OCI-LY7 (cell line): ENCODE data around the gene UQCC5. TPM values are rescaled to one million over a fixed set of nuclear protein-coding genes. Genes with fewer than 3 reads are reported as not detected.

Source experiments
- BruUV-seq: library from RNA; stranded (reverse); fragments of 400-500 nt; replicated peaks from 2 replicates; lab custom pipeline; 2021; lab: Mats Ljungman, UMichigan
- CTCF ChIA-PET: fragments of 300-600 bp; sonication (Branson Sonifier 250); formaldehyde crosslinking; loops from one replicate; lab custom pipeline; 2022; ENCODE audit warnings: antibody characterized with exemption; ENCODE audit not compliant: unreplicated experiment; lab: Charles Lee
- POLR2A ChIA-PET: fragments of 300-600 bp; sonication (Branson Sonifier 250); formaldehyde crosslinking; loops from one replicate; lab custom pipeline; 2022; ENCODE audit warnings: antibody characterized with exemption; lab: Charles Lee
- DNase-seq: peaks from one replicate; pipeline ENCODE4 v3.0.0-alpha.2; 2015; ENCODE audit warnings: low spot score
- H2AFZ ChIP-seq: fragments of 200-600 bp; sonication (generic), shearing (Covaris generic); 2 replicates; pipeline ENCODE4 v1.6.1; 2014; ENCODE audit warnings: mild to moderate bottlenecking, antibody characterized with exemption, low read length, moderate library complexity
- H3K27ac ChIP-seq: fragments of 200-600 bp; sonication (generic); 2 replicates; pipeline ENCODE4 v1.5.1; 2014; ENCODE audit warnings: mixed run types, low read depth, mild to moderate bottlenecking, moderate library complexity, low read length, inconsistent platforms; ENCODE audit not compliant: poor library complexity, severe bottlenecking
- H3K36me3 ChIP-seq: fragments of 200-600 bp; sonication (generic); 2 replicates; pipeline ENCODE4 v1.6.1; 2014; ENCODE audit warnings: mild to moderate bottlenecking, antibody characterized with exemption, low read length, moderate library complexity, mixed read lengths; ENCODE audit not compliant: insufficient read depth
- H3K4me1 ChIP-seq: fragments of 200-600 bp; sonication (generic); 2 replicates; pipeline ENCODE4 v1.5.1; 2014; ENCODE audit warnings: mild to moderate bottlenecking, low read length; ENCODE audit not compliant: insufficient read depth, poor library complexity, severe bottlenecking
- H3K4me2 ChIP-seq: fragments of 200-600 bp; sonication (generic); 2 replicates; pipeline ENCODE4 v1.6.1; 2014; ENCODE audit warnings: mild to moderate bottlenecking, low read length
- H3K4me3 ChIP-seq: fragments of 200-600 bp; sonication (generic); 2 replicates; pipeline ENCODE4 v1.5.1; 2014; ENCODE audit warnings: mild to moderate bottlenecking, low read depth, low read length; ENCODE audit not compliant: poor library complexity, severe bottlenecking
- H3K79me2 ChIP-seq: fragments of 200-600 bp; sonication (generic); 2 replicates; pipeline ENCODE4 v1.6.1; 2016; ENCODE audit warnings: low read depth, mild to moderate bottlenecking, low read length, moderate library complexity, mixed read lengths; ENCODE audit not compliant: insufficient read depth
- H3K9me2 ChIP-seq: fragments of 200-600 bp; sonication (generic); 2 replicates; pipeline ENCODE4 v1.6.1; 2016; ENCODE audit warnings: mild to moderate bottlenecking, low read length, mixed read lengths; ENCODE audit not compliant: insufficient read depth
- H3K9me3 ChIP-seq: fragments of 200-600 bp; sonication (generic); 2 replicates; pipeline ENCODE4 v1.6.1; 2014; ENCODE audit warnings: mild to moderate bottlenecking, mixed run types, low read length, mixed read lengths
- H4K20me1 ChIP-seq: fragments of 200-600 bp; sonication (generic); 2 replicates; pipeline ENCODE4 v1.6.1; 2014; ENCODE audit warnings: mild to moderate bottlenecking, antibody characterized with exemption, low read length, moderate library complexity, mixed read lengths; ENCODE audit not compliant: insufficient read depth
- CTCF ChIP-seq: fragments of 200-600 bp; sonication (generic); conservative IDR thresholded peaks from 2 replicates; pipeline ENCODE4 v1.5.1; 2014; ENCODE audit warnings: mild to moderate bottlenecking, antibody characterized with exemption, low read length, moderate library complexity, mixed read lengths
- EZH2phosphoT487 ChIP-seq: fragments of 200-600 bp; sonication (generic); IDR thresholded peaks from 2 replicates; pipeline ENCODE4 v1.6.1; 2018; ENCODE audit warnings: low read depth, borderline replicate concordance, mild to moderate bottlenecking, mixed run types, antibody characterized with exemption, low read length, moderate library complexity, mixed read lengths
- intact Hi-C: fragments of 100-400 bp; cut with micrococcal nuclease; formaldehyde crosslinking; loops from one replicate; pipeline ENCODE4 v1.10.0; 2022; ENCODE audit not compliant: unreplicated experiment
- total RNA-seq, 2 experiments: library from RNA; depleted of rRNA in 1 of 2; stranded (reverse); fragments of >200 nt in 1 of 2; shearing (Covaris generic) in 1 of 2; gene quantifications; 2 replicates each; pipeline ENCODE4 v1.2.3, GENCODE V29; 2014 to 2022

UQCC5 gene
- total RNA-seq, 2 experiments from 2014 or later = 18.4 to 25.6 TPM

- BruUV-seq = no TSS peak
- Histone ChIP-seq H3K79me2 (no peaks in the 10 kb centered on the region), H3K4me1 (no peaks in the 10 kb centered on the region), H3K36me3 (no peaks in the 10 kb centered on the region), H3K4me2 (no peak overlapping the region), H3K4me3 (no peak overlapping the region), H3K9me2 (no peaks in the 10 kb centered on the region), H3K9me3 (no peaks in the 10 kb centered on the region), H2AFZ (no peak overlapping the region), H4K20me1 (no peaks in the 10 kb centered on the region), H3K27ac (no peak overlapping the region)
- TF ChIP-seq CTCF = no peak
- no peak for TF ChIP-seq EZH2phosphoT487
- ChIA-PET POLR2A (no interaction called here), CTCF (no interaction called here)
- no peak for DNase-seq
- intact Hi-C loops = no loop called here
Measured at GRCh38 chr3:52502808-52503350, 33.5 kb upstream of the UQCC5 start.

DNA sequence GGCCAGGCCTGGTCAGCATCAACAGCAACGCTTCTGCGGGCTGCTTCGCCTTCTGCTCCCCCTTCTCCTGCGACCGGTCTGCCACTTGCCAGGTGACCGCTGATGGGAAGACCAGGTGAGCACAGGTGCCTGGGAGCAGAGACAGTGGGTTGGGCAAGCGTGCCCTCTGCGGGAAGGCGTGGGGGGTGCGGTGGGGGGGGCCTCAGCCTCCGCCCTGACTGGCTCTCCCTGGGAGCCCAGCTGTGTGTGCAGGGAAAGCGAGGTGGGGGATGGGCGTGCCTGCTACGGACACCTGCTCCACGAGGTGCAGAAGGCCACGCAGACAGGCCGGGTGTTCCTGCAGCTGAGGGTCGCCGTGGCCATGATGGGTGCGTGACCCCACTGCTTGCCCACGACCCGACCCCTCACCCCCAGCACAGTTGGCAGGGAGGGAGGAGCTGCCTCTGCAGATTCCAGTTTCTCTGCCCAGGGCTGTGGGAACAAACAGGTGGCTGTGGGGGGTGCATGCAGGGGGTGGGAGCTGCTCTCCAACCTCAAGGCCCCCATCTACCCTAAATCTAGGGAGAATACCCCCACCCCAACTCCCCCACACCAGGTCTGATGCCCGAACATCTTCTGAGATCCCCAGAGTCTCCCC lies 32.5 kb upstream of the UQCC5 start:
- H3K36me3 ChIP-seq = no peaks in the 10 kb centered on the region
- CTCF ChIA-PET = no interaction called here
- no peak overlapping the region for H3K4me3 ChIP-seq
- no peaks in the 10 kb centered on the region for H3K9me3 ChIP-seq
- H2AFZ ChIP-seq = no peak overlapping the region
- TF ChIP-seq CTCF = no peak
- TF ChIP-seq EZH2phosphoT487 = no peak
- DNase-seq = no peak
- POLR2A ChIA-PET = no interaction called here
- H3K27ac ChIP-seq = no peak overlapping the region
- no TSS peak for BruUV-seq
- H3K4me1 ChIP-seq = no peaks in the 10 kb centered on the region
- no peak overlapping the region for H3K4me2 ChIP-seq
- H3K9me2 ChIP-seq = no peaks in the 10 kb centered on the region
- intact Hi-C loops = no loop called here
- H4K20me1 ChIP-seq = no peaks in the 10 kb centered on the region
- H3K79me2 ChIP-seq = no peaks in the 10 kb centered on the region

DNA sequence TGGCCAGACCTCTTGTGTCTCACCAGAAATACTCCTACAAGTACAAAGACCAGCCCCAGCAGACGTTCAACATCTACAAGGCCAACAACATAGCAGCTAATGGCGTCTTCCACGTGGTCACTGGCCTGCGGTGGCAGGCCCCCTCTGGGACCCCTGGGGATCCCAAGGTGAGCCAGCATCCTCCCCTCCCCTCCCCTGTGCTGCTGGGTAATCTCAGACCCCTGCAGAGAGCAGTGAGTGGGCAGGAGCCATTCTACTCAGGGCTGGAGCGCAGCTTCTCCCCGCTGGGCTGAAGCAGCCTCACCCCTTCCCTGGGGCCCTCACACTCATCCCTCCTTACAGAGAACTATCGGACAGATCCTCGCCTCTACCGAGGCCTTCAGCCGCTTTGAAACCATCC lies 31.4 kb upstream of the UQCC5 start:
- Histone ChIP-seq H3K79me2 (no peaks in the 10 kb centered on the region), H3K4me3 (no peak overlapping the region), H3K4me2 (no peak overlapping the region), H4K20me1 (no peaks in the 10 kb centered on the region), H3K36me3 (no peaks in the 10 kb centered on the region), H3K9me2 (no peaks in the 10 kb centered on the region), H3K27ac (no peak overlapping the region), H3K4me1 (no peaks in the 10 kb centered on the region), H2AFZ (no peak overlapping the region), H3K9me3 (no peaks in the 10 kb centered on the region)
- ChIA-PET POLR2A (no interaction called here), CTCF (no interaction called here)
- no TSS peak for BruUV-seq
- no peak for DNase-seq
- no peak for TF ChIP-seq CTCF
- TF ChIP-seq EZH2phosphoT487 = no peak
- intact Hi-C loops = no loop called here
